Mesothelial cell of epicardium (in vitro differentiated cells): ENCODE results near the gene RBBP5. TPM values are rescaled to one million over a fixed set of nuclear protein-coding genes. Genes with fewer than 3 reads are reported as not detected.

Experiments
- DNase-seq, 2 experiments: peaks; one replicate each; pipeline ENCODE4 v3.0.0; 2021; ENCODE audit warnings: low spot score in 2 of 2; ENCODE audit not compliant: unreplicated experiment in 2 of 2
- H3K27ac Mint-ChIP-seq: 2 replicates; pipeline ENCODE4 v1.8.0; 2021; ENCODE audit warnings: mixed read lengths
- H3K27me3 Mint-ChIP-seq: 2 replicates; pipeline ENCODE4 v1.8.0; 2021; ENCODE audit warnings: low read depth, mixed read lengths
- H3K36me3 Mint-ChIP-seq: 2 replicates; pipeline ENCODE4 v1.8.0; 2021; ENCODE audit warnings: mixed read lengths
- H3K4me1 Mint-ChIP-seq: 2 replicates; pipeline ENCODE4 v1.8.0; 2021; ENCODE audit warnings: mixed read lengths
- H3K4me3 Mint-ChIP-seq: 2 replicates; pipeline ENCODE4 v1.8.0; 2021; ENCODE audit warnings: mild to moderate bottlenecking, moderate library complexity, mixed read lengths
- H3K9me3 Mint-ChIP-seq: 2 replicates; pipeline ENCODE4 v1.8.0; 2021; ENCODE audit warnings: mixed read lengths
- CTCF ChIP-seq: fragments of 200-600 bp; sonication (generic); IDR thresholded peaks from one replicate; pipeline ENCODE4 v1.5.0; 2021; ENCODE audit warnings: antibody characterized with exemption; ENCODE audit not compliant: unreplicated experiment
- total RNA-seq: library from RNA; stranded (reverse); gene quantifications from 3 replicates; pipeline ENCODE4 v1.2.1, GENCODE V29; 2021

Gene RBBP5
- total RNA-seq, result 15.7 to 15.9 TPM (median 15.7 TPM) in 3 replicates

GRCh38 chr1:205121660-205122488, at the start of gene RBBP5:
Gene RBBP5, minus strand, starts transcription at chr1:205121978. Its CDS starts 105 bp downstream, at chr1:205121873.
- TF ChIP-seq CTCF, result no peak
- H3K9me3 Mint-ChIP-seq, result no peaks in the 10 kb centered on the region
- DNase-seq, result peak; percentile 71 to 93
- no peaks in the 10 kb centered on the region for H3K27me3 Mint-ChIP-seq
- H3K4me3 Mint-ChIP-seq, result peak within 1 kb of the TSS; percentile 98
- H3K4me1 Mint-ChIP-seq, result peaks cover 30% of the 10 kb centered on the region
- peak within 1 kb of the TSS; percentile 100 for H3K27ac Mint-ChIP-seq
- peaks cover 7% of the 10 kb centered on the region for H3K36me3 Mint-ChIP-seq

- no peaks in the 10 kb centered on the region for H3K27me3 Mint-ChIP-seq
- peaks cover 5% of the 10 kb centered on the region for H3K4me1 Mint-ChIP-seq
- no peaks in the 10 kb centered on the region for H3K9me3 Mint-ChIP-seq
- no peak overlapping the region for H3K4me3 Mint-ChIP-seq
- DNase-seq, result no peak
- no peak overlapping the region for H3K27ac Mint-ChIP-seq
- no peak for TF ChIP-seq CTCF
- H3K36me3 Mint-ChIP-seq, result peaks cover 14% of the 10 kb centered on the region
Measured at GRCh38 chr1:205171369-205171768, 49.6 kb upstream of the RBBP5 start.

GRCh38 chr1:205170532-205171269, 48.9 kb upstream of the RBBP5 start:
- no peaks in the 10 kb centered on the region for H3K27me3 Mint-ChIP-seq
- peaks cover 14% of the 10 kb centered on the region for H3K36me3 Mint-ChIP-seq
- TF ChIP-seq CTCF, result no peak
- DNase-seq, result no peak
- no peak overlapping the region for H3K27ac Mint-ChIP-seq
- H3K4me1 Mint-ChIP-seq, result peaks cover 4% of the 10 kb centered on the region
- no peak overlapping the region for H3K4me3 Mint-ChIP-seq
- no peaks in the 10 kb centered on the region for H3K9me3 Mint-ChIP-seq

GRCh38 chr1:205169248-205169647, 47.5 kb upstream of the RBBP5 start:
- no peaks in the 10 kb centered on the region for H3K9me3 Mint-ChIP-seq
- H3K27ac Mint-ChIP-seq, result no peak overlapping the region
- no peaks in the 10 kb centered on the region for H3K27me3 Mint-ChIP-seq
- no peak overlapping the region for H3K4me3 Mint-ChIP-seq
- DNase-seq, result no peak
- peaks cover 21% of the 10 kb centered on the region for H3K36me3 Mint-ChIP-seq
- H3K4me1 Mint-ChIP-seq, result no peaks in the 10 kb centered on the region
- TF ChIP-seq CTCF, result no peak

GRCh38 chr1:205168291-205168690, 46.5 kb upstream of the RBBP5 start:
- Mint-ChIP-seq H3K4me1 (no peaks in the 10 kb centered on the region), H3K36me3 (peaks cover 29% of the 10 kb centered on the region), H3K27ac (no peak overlapping the region), H3K4me3 (no peak overlapping the region), H3K9me3 (no peaks in the 10 kb centered on the region), H3K27me3 (no peaks in the 10 kb centered on the region)
- DNase-seq, result no peak
- TF ChIP-seq CTCF, result no peak
